GM19395 (cell line): ENCODE measurements around the gene PIGQ.

Experiments used
- ATAC-seq: cut with Tn5 transposase; IDR thresholded peaks from one replicate; pipeline ENCODE4 v1.9.1; 2021; ENCODE audit warnings: mild to moderate bottlenecking, moderate library complexity; ENCODE audit not compliant: unreplicated experiment

The PIGQ gene

GRCh38 chr16:533391-534123 lies 36.2 kb upstream of the PIGQ start:
- no peak for ATAC-seq

GRCh38 chr16:534135-534534 lies 35.6 kb upstream of the PIGQ start:
- ATAC-seq = no peak

- no peak for ATAC-seq
These were observed 34.8 kb upstream of the PIGQ start for GRCh38 chr16:534856-535445.

DNA sequence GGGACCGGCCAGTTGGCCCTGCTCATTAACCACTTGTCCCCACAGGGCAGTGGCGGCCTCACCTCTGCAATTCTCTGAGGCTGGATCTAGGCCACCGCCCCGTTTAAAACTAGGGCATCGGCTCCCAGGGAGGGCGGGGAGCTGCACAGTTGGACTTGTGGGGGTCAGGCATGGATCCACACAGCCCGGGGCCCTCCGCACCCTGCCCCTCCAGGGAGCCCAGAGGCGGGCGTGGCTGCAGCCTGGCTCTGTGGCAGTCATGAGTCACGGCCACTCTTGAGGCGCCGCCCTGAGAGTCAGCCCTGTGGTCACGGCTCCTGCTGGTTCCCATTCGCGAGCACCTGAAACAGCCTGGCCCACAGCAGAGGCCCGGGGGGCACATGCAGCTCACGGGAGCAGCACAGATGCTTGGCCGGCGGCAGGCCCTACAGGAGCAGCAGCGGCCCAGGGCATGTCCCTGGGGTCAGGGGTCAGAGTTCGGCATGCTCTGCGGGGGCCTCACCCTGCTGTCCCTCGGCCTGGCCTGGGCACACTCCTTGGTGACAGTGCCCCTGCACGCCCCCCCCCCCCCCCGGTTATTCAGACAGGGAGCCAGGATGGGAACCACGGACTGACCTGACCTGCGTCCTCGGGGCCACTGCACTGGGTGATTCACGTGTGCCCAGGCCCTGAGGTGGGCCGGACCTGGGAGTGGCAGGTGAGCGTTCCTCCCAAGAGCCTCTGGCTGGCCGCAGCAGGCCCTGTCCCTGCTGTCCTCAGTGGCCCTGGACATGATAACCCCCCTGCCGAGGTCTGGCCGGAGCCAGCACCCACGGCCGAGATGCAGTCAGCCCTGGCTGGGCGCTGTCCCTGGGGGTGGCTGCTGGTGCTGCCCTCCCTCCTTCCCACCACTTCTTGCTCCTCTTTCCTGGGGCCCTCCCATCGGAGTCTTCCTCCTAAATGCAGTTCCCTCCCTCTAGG lies 34.0 kb upstream of the PIGQ start:
- no peak for ATAC-seq

- ATAC-seq = no peak
These were observed 33.0 kb upstream of the PIGQ start for GRCh38 chr16:536746-537145.

- ATAC-seq = no peak
These were observed 32.1 kb upstream of the PIGQ start for GRCh38 chr16:537415-538335.

- no peak for ATAC-seq
These were observed 29.8 kb upstream of the PIGQ start for GRCh38 chr16:539901-540530.

GRCh38 chr16:540645-541340 lies 29.0 kb upstream of the PIGQ start:
- no peak for ATAC-seq

GRCh38 chr16:543301-544164 lies 26.2 kb upstream of the PIGQ start:
- no peak for ATAC-seq

DNA sequence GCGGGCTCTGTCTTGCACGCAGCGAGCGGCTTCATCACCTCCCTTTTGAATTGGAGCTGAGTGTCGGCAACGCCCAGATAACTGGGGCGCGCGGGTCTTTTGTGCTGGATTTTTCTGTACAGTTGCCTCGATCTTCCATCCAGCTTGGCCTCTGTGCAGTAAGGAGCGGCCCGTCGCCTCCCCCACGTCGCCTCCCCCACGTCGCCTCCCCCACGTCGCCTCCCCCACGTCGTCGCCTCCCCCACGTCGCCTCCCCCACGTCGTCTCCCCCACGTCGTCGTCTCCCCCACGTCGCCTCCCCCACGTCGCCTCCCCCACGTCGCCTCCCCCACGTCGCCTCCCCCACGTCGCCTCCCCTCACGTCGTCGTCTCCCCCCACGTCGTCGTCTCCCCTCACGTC lies 25.3 kb upstream of the PIGQ start:
- no peak for ATAC-seq

DNA sequence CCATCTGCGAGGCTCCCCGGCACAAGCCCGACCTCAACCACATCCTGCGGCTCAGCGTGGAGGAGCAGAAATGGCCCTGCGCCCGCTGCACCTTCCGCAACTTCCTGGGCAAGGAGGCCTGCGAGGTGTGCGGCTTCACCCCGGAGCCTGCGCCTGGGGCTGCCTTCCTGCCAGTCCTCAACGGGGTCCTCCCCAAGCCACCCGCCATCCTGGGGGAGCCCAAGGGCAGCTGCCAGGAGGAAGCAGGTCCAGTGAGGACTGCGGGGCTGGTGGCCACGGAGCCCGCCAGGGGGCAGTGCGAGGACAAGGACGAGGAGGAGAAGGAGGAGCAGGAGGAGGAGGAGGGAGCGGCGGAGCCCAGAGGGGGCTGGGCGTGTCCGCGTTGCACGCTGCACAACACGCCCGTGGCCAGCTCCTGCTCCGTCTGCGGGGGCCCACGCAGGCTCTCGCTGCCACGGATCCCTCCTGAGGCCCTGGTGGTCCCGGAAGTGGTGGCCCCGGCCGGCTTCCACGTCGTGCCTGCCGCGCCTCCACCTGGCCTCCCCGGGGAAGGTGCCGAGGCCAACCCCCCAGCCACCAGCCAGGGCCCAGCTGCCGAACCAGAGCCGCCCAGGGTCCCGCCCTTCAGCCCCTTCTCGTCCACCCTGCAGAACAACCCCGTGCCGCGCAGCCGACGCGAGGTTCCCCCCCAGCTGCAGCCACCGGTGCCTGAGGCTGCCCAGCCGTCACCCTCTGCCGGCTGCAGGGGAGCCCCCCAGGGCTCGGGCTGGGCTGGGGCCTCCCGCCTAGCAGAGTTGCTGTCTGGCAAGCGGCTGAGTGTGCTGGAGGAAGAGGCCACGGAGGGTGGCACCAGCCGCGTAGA lies 22.6 kb upstream of the PIGQ start:
- no peak for ATAC-seq

DNA sequence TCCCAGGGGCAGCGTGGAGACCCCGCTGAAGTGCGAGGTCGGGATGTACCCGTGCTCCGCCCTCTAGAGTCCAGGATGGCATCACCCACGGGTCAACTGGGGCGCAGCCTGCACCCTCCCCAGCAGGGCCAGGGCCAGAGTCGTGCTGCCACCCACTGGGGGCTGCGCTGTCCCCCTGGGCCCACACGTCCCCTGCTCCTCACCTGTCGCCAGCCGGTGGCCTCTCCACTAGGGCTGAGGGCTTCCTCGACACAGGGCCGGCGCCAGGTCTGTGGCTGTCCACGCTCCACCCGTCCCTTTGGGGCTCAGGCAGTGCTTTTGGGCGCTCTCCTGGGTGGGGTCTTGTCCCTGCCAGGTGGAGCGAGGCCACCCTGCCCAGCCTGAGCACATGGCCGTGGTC lies 21.2 kb upstream of the PIGQ start:
- ATAC-seq = no peak

DNA sequence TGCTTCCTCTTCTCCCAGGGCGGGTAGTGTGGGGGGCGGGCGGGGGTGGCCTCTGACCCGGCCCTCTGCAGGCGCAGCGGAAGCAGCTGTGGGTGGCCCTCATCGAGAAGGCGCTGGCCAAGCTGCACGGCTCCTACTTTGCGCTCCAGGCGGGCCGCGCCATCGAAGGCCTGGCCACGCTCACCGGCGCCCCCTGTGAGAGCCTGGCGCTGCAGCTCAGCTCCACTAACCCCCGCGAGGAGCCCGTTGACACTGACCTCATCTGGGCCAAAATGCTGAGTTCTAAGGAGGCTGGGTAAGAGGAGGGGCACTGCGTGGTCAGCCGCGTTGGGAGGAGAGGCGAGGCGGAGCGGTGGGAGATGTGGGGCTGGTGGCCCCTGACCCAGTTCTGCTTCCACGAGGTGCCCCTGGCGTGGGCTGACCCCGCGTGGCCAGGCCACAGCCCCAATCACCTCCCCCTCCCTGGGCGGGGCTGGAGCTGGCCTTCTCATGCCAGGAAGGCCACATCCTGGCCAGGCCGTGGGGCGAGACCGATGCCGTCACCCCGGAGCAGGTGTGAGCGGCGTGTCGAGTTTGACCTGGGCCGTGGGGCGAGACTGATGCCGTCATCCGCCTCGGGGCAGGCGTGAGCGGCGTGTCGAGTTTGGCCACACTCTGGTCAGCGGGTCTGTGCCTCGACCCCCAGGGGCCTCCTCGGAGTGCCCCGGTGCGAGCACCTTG lies 20.1 kb upstream of the PIGQ start:
- ATAC-seq = no peak

DNA sequence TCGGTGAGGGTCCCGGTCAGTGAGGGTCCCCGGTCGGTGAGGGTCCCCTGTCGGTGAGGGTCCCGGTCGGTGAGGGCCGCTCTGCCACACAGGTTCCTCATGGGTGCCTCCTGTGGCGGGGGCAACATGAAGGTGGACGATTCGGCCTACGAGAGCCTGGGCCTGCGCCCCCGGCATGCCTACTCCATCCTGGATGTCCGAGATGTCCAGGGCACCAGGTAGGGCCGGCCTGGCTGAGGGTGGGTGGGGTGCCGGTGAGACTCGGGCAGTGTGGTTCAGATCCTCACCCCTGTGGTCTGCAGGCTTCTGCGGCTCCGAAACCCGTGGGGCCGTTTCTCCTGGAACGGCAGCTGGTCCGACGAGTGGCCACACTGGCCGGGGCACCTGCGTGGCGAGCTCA lies 18.6 kb upstream of the PIGQ start:
- no peak for ATAC-seq

DNA sequence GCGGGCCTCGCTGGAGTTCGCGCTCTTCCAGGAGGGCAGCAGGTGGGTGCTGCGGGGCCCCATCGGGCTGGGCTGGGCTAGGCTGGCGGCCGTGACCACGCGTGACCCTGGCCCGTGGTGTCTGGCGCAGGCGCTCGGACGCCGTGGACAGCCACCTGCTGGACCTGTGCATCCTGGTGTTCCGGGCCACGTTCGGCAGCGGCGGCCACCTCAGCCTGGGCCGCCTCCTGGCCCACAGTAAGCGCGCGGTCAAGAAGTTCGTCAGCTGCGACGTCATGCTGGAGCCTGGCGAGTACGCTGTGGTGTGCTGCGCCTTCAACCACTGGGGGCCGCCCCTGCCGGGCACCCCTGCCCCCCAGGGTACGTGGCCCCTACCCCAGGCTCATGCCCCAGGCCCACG lies 17.6 kb upstream of the PIGQ start:
- ATAC-seq = no peak

GRCh38 chr16:553601-554296 lies 16.0 kb upstream of the PIGQ start:
- no peak for ATAC-seq

GRCh38 chr16:554297-554621 lies 15.5 kb upstream of the PIGQ start:
- no peak for ATAC-seq
